Measurements from ENCODE around the gene SHB.

SHB gene

DNA sequence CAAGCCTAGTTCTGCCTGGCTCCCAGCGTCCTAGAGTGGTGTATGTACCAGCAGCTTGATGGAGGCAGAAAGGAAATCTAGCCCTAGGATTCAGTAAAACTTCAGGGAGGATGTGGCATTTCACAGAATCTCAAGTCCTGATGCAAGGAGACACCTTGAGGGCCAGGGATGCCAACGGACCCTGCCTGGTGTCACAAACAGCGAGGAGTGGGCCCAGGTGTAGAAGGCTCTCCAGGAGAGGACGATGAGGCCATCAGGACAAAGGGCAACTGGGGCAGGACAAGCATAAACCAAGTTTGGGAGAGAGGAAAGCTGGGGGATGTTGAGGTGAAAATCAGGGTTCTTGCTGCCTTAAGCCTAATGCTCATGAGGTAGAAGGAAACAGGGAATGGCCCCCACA lies 83.0 kb downstream of the SHB start:
- no peak for DNase-seq

DNA sequence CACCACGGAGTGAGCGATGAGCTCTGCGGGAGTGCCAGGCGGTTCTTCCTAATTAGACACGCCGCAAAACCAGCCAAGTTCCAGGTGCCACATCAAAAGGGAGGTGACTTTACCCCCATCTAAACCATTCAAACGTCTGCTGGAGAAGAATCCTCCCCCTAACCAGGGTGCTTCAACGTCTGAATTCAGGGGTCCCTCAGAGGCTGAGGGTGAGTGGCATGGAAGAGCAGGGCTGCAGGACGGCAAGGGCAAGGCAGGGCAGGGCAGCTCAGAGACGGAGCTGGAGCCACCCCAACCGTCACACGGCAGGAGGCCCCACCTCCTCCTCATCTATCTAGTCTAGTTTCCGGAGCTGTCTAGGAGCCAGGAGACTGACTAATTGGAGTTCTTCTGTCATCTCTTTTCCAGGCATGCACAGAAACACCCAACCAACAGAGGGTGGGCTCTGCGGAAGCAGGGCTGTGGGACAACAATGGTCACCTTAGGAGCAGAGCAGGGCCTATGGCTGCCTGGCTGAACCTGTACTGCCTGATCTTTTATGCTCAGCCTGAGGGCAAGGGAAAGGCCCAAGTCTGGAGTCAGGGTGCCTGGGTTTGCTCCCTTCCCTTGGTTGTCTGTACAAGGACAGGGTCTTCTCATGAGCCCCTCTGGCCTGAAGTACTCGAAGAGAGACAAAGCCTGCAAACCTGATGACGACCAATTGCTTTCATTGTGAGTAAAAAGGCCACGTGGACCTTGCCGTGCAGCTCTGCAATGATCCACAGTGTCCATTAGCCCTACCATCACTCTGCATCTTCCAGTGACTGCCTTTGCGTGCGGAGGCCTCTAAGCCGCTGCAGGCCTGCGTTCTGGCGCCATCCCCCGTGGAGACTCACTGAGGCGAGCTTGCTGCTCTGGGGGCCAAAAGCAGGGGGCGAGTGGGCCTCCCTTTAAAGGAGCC lies 84.1 kb downstream of the SHB start:
- DNase-seq = no peak

DNA sequence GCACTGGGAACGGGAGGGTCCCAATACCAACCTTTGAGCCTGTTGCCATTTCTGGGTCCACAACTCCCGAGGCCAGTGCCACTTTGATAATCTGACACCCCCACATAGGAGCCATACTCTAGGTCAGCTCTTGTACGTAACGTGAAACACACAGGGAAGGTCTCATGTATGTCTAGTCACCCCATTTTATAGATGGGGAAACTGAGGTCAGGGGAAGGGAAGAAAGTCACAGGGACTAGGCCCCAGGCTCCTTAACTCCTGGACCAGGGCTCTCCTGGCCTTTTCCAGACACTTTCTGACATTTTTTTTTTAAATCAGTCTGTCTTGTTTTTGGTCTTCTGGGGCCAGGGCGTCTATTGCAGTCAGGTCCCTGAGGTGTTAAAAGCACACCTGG lies 84.8 kb downstream of the SHB start:
- DNase-seq = no peak

DNA sequence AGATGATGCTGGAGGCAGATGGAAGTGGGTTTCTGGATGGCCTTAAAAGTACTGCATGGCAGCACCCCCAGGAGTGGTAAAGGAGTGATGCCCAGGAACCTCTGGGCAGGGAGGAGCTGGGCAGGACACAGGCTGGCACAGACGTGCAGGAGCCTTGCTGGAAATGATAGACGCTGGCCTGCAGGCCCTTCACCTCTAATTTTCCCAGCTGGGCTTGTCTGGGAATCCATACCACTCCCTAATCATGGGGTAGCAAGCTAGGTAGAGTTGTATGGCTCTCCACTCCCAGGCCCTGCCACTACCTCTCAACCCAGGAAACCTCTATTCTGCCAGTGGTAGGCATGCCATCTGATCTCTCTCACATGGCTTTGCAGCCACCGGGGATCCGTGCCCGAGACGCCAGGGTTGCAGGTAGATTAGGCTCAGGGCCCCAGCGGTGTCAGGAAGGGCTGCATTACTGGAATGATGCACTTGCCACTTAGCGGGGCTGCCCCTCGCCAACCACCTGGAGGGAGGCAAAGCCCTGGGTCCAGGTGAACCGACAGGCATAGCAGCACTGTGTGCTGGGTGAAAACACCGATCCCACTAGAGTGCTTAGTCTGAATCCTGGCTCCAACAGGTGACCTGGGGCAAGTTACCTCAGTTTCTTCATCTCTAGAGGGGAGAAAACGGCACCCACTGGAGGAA lies 85.5 kb downstream of the SHB start:
- no peak for DNase-seq

DNA sequence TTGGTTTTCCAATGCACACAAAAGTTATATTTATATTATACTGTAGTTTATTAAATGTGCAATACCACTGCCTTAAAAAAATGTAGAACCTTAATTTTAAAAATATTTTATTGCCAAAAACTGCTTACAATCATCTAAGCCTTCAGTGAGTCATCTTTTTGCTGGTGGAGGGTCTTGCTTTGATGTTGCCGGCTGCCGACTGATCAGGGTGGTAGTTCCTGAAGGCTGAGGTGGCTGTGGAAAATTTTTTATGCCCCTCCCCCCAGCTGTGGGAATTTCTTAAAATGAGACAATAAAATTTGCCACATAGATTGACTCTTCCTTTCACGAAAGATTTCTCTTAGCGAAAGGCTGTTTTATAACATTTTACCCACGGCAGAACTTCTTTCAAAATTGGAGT lies 89.2 kb downstream of the SHB start:
- DNase-seq = no peak

DNA sequence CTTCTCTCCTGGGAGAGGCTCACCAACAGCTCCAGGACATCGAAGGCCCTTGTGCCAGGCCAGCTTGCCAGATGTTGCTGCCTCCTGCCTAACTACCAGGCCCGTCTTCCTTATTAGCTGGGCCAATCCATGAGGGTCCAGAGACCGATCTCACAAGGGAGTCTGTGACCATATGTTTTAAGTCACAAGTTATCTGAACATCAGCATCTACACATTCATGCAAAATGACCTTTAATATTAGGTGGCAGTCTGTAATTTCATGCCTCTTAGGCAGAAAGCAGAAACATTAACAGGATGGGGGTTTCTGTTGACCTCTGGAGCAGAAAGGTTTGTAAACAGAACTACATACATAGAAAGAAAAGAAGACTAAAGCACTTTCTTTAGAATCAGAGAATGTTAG lies 90.0 kb downstream of the SHB start:
- DNase-seq = no peak

DNA sequence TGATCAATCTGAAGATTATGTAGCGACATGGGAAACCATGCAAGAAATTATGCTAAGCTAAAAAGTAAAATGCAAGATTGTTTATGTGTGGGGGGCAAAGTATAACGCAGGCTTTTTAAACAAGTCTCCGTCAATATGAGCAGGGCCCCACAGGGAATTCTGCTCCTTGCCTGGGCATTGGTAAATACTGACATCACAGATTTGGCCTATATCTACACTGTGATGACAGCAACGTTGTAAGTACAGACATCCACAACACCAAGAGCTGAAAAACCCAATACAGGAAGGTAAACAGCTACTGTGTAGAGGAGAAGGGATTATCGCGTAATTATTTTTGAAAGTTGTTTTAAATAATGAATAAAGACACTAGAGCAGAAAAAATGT lies 90.6 kb downstream of the SHB start:
- no peak for DNase-seq

DNA sequence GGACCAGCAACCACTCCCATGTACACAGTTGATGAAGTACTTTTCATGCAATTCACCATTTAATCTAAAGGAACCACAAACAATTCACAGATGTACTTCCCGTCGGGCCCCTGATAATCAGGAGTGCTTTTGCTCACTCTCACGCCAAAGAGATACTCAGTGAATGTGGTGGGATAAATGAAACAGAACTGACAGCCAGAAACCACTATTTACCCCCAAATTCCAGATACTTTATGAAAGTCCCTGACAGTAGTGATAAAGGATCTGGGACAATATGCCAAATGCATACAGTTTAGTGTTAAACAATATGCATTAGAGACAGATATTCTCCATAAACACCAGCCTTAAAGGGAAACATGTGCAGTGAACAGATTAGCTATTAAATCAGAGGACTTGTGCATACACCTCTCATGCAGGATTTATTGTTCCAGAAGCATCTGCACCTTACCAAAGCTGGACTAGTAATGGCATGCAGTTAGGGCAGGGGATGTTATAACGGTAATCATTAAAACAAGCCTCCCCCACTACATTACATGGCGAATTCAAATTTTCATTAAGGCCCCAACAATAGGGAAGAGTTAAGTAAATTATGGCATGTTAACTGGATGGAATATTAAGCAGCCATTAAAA lies 91.1 kb downstream of the SHB start:
- DNase-seq = no peak

DNA sequence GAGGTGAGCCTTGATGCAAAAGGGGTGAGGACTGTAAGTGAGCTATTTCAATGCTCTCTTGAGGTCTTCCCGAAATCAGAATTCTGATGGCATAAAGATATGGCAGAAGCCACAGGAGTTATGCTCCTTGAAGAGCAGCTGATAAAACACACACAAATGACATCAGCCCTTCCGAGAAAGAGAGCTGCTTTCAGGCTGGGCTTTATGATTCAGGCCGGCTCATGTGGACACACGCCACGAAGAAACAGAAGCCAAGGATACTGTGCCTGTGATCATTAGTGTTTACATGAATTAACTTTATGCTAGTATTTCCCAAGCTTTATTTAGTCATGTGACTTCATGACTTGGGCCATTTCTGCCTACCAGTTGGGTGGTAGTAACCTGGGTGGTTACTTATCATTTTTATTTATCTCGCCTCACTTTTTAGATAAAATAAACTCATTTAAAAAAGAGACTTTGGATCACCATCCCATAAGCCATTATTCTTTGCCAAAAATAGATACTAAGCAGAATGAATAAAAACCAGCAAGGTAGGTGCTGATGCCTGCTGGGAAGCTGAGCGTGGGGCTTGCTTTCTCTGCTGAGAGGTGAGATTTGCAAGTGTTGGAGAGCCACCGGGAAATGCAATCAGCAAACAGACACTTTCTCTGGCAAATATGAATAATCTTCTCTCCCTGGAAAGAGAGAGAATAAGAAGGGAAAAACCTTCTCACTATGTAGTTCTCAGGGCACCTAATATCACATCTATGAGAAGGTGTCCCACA lies 92.1 kb downstream of the SHB start:
- peak; percentile 66 for DNase-seq

DNA sequence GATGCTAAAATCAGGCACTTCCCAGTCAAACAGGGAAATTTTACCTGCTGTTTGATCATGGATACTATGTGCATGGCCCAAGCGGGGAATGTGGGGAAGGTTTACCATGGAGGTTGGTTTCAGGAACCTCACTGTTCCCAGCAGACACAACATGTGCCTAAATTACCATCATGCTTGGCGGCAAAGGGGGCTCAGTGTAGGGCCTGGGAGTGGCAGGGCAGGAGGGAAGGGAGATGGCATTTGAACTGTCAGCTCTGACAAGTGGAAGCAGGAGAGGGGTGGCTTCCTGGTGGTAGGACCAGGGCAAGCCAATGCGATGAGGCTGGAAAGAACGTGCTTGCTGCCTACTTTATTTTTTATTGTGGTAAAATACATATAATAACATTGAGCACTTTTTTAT lies 93.4 kb downstream of the SHB start:
- no peak for DNase-seq

DNA sequence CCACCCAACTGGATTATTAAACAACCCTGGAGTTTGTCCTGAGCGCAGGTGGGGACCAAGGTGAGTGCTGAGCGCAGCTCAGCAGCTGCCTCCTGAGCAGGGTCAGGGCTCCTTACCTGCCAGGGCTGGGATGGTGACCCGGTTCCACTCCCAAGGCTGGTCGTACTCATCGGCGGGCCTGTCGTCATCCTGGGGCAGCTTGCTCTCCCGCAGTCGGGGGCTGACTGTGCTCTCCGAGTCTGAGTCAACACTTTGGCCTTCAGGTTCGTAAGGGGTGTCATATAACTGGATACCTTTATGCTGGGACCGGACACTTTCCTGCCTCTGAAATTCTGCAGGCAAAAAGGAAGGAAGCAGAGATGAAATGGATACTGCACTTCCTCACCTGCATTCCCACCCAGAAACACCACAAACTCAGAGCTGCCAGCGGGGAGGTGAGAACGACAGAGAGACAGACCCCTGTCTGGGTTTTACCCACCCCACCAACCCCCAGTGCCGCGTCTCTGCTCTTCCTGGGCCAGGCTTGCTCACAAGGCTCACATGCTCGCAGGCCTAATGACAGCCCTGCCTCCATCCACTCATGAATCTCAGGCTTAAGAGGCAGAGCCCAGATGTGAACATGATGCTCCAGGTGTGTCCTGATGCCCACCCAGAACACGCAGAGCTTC lies 94.4 kb downstream of the SHB start:
- no peak for DNase-seq

DNA sequence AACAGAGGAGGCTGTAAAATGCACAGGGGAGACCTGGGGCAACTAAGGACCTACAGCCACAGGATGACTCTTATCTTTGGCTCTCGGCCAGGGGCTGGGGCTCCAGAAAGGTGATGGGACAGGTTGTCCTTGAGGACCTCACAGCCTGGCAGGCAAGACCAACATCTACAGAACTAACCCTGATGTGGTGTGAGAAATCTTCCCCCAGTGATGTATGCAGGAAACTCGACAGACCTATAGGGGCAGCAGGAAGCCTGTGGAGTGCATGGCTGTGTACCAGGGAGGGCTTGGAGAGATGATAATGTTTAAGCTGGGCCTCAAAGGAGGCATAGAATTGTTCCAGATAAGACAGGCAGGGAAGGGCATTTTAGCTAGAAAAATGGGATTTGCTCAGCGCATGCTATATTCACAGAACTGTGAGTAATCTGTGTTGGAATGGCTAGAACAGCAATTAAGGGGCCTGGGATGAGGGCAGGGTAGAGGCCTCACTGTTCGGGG lies 96.6 kb downstream of the SHB start:
- DNase-seq = no peak

DNA sequence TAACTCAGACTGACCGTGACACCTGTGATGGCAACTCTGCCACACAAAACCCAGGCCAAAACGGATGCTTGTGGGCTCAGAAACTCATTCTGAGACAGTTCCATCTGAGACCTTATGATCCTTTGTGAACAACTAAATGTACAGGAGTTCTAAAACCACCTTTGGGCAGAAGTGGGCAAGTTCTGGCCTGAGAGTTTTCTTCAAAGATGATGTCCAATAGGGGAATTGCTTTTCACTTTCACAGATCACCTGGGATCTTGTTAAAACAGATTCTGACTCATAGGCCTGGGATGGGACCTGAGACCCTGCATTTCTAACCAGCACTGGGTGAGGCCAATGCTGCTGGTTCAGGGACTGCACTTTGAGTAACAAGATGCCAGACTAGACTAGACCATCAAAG lies 97.3 kb downstream of the SHB start:
- no peak for DNase-seq

DNA sequence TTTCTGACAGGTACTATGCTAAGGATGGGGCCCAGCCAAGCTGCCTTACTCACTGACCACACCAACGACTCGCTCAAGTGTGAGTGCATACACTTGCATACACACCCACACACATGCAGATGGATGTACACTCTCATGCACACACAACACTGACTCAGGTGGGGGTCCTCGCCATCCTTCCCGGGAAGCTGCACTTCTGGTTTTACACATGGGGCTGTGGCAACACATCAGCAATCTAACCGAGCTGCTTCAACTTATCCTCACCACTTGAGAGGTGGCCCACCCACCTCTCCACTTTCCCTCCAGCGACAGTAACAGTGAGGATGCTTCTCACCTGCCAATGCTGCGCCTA lies 97.9 kb downstream of the SHB start:
- DNase-seq = no peak

DNA sequence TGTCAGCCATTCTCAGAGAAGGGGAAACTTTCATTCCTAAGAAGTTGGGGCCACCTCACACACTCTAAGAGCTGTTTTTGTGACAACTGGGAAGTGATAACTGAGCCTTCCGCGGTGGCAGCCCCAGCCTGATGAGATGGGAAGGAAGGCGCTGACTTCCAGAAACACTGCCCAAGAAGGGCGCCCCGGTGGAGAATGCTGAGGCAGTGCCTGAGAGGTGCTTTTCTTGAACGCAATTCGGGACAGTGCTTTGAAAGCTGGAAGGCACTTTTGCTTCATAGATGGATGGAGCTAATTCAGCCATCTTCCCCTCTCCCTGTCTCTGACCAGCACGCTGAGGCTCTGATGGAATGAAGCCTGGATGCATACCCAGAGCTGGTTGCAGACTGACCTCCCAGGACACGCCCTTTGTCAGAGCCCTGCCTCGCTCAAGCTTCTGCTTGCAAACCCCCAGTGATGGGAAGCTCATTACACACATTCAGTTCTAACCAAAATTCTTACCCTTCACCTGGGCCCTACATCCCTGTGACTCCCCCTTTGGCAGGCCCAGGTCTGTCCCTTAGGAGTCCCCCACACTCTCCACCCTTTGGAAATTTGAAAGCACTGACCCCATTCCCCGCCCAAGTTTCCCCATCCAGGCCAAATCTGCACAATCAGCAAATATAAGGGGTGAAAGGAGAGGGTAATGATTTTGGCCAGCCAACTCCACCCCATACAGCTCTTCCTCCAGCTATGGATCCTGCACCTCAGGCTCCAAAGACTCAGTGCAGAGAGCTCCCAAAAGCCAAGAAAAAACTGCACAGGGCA lies 98.5 kb downstream of the SHB start:
- DNase-seq = no peak

DNA sequence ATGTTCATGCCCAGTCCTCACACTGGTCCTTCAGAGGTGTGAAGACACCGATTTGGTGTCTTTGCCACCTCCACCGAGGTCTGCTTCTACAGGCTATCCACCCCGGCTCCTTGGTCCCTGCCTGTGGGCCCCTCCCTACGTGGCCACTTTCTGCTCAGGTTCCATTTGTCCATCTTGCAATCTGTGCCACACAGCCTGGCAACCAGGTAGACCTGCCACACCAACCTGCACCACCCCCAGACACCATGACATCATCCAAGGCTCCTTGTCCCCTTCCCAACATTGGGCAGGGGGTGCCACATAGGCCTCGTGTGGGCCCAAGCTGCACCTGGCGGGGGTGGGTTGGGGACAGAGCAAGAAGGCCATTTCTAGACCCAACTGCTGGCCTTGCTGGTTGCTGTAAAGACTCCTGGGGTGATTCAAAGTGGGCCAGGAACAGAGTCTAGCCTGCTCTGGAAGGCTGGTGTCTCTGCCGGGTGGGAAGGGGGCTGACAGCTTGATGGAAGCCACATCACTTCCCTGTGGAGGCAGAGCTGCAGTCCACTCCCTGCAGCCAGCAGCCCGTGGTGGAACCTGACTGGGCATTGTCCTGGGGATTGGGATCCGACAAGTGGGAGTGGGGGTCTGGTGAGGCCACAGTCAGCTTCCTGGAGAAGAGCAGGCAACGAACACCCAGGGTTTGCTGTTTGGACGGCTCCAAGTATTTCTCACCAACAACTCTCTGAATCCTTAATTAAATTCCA lies 99.3 kb downstream of the SHB start:
- no peak for DNase-seq

DNA sequence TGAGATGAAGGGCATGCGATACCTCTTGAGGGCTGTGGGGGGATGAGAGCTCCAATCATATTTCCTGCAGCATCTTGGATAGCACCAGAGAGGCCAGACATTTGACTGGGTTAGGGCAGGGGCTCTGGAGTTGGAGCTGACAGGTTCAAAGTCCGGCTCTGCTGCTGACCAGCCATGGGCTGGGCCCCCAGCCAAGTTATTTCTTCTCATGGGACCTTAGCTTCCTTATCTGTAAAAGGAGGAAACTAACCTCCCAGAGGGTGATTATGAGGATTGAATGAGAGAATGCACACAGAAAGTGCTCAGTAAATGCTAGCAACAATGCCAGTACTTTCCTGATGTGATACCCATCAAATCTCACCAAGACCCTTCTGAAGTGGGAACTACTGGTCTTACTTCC lies 99.9 kb downstream of the SHB start:
- no peak for DNase-seq

DNA sequence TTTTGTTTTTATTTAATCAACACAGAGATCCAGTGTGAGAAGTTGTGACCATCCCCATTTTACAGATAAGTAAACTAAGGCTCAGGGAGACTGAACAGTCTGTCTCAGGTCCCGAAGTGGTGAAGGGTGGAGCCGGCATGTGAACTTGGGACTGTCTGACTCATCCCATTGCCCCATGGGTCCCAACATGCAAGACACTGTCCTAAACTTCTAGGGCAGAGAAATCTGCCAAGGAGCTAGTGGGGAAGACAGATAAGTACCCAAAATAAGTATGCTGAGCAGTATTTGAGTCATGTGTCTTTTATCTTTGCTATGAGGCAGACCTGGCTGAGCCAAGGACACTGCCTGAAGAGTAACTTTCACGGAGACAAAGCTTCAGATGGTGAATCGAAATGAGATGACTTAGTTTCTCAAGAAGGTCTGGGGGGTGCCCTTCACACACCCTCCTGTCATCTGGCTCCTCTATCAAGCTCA lies 100.8 kb downstream of the SHB start:
- no peak for DNase-seq

DNA sequence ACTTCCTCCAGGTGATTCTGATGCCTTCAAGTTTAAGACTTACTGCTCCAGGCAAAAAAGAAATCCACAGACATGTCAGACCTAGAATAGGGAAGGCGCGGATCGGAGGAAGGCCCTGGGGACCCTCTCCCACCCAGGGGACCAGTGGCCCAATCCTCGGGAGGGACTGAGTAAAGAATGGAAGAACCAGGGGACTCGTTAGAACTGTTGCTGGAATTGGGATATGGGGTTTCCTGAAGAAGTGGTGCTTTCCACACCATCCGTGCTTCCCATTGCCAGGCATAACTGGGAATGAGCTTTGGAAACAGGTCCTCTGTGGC lies 101.3 kb downstream of the SHB start:
- DNase-seq = no peak

DNA sequence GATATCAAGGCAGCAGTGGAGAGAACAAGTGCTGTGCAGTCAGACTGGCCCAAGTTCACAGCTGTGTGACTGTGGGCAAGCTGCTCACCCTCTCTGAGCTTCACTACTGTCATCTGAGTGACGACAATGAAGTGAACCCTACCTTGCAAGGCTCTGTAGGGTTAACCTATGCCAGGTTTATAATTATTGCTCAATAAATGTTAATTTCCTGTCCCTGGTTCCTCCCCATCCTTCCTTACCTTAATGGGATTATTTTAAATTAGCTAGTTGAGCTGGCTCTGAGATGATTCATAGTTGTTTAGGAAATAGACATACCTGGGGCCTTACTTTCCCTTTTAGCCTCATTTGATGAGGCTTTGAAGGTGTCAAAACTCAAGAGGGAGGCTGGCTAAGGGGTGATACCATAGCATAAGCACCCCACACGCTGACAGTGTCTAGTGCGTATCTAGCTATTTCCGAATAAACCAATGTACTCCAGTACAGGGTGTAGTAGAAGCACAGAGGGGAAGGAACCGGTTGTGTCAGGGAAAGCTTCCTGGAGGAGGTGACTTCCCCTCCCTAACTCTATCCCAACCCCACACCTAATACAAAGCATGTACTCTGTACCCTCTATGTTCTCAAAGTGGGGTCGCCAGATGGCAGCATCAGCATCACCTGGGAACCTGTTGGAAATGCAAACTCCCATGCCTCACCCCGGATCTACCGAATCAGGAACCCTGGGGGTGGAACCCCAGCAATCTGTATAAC lies 101.8 kb downstream of the SHB start:
- DNase-seq = no peak

Measured in femur (tissue), 1 donor.